Trophoblast cell (in vitro differentiated cells and primary cell): ENCODE data around the gene RCL1.
"Not testable (repeated sequence)": the region's sequence is repeated elsewhere in the genome, so short reads cannot be mapped to it uniquely, and the experiment has no call there.

Experiments
- DNase-seq, 2 donors: peaks; one replicate each; pipeline ENCODE4 v3.0.0-alpha.2; 2016
- H2AFZ ChIP-seq: 2 replicates; pipeline ENCODE4 v1.6.1; 2013; ENCODE audit warnings: low read length, moderate library complexity, mild to moderate bottlenecking; ENCODE audit not compliant: insufficient read depth, poor library complexity
- H2AK5ac ChIP-seq: 2 replicates; pipeline ENCODE4 v1.6.1; 2013; ENCODE audit warnings: mild to moderate bottlenecking, low read length
- H2BK120ac ChIP-seq: 2 replicates; pipeline ENCODE4 v1.6.1; 2013; ENCODE audit warnings: low read length, mild to moderate bottlenecking, moderate library complexity; ENCODE audit not compliant: insufficient read depth, poor library complexity
- H2BK12ac ChIP-seq: 2 replicates; pipeline ENCODE4 v1.6.1; 2013; ENCODE audit warnings: mild to moderate bottlenecking, low read length, moderate library complexity
- H2BK5ac ChIP-seq: 2 replicates; pipeline ENCODE4 v1.6.1; 2013; ENCODE audit warnings: low read length, low read depth, moderate library complexity, mild to moderate bottlenecking; ENCODE audit not compliant: poor library complexity
- H3K14ac ChIP-seq: 2 replicates; pipeline ENCODE4 v1.6.1; 2013; ENCODE audit warnings: mild to moderate bottlenecking, low read length
- H3K18ac ChIP-seq: 2 replicates; pipeline ENCODE4 v1.6.1; 2013; ENCODE audit warnings: mild to moderate bottlenecking, low read length
- H3K23ac ChIP-seq: 2 replicates; pipeline ENCODE4 v1.6.1; 2013; ENCODE audit warnings: low read length
- H3K27ac ChIP-seq: 2 replicates; pipeline ENCODE4 v1.5.1; 2013; ENCODE audit warnings: low read depth, mild to moderate bottlenecking, inconsistent platforms, low read length, moderate library complexity
- H3K27me3 ChIP-seq: 2 replicates; pipeline ENCODE4 v1.6.1; 2013; ENCODE audit warnings: inconsistent platforms, mild to moderate bottlenecking, low read length, moderate library complexity; ENCODE audit not compliant: insufficient read depth
- H3K36me3 ChIP-seq, 2 experiments: 1 replicate in 1 of 2; 2 replicates in 1 of 2; pipeline ENCODE4 v1.6.1; 2013; ENCODE audit warnings: low read length in 2 of 2, mild to moderate bottlenecking in 2 of 2, moderate library complexity in 1 of 2; ENCODE audit not compliant: insufficient read depth in 2 of 2, control insufficient read depth in 1 of 2
- H3K4ac ChIP-seq: 2 replicates; pipeline ENCODE4 v1.6.1; 2013; ENCODE audit warnings: low read depth, mild to moderate bottlenecking, low read length, moderate library complexity
- H3K4me1 ChIP-seq, 2 experiments: 1 replicate in 1 of 2; 2 replicates in 1 of 2; pipeline ENCODE4 v1.6.1; 2013; ENCODE audit warnings: low read length in 2 of 2, mild to moderate bottlenecking in 2 of 2, moderate library complexity in 1 of 2; ENCODE audit not compliant: insufficient read depth in 2 of 2, control insufficient read depth in 1 of 2
- H3K4me2 ChIP-seq: 2 replicates; pipeline ENCODE4 v1.6.1; 2013; ENCODE audit warnings: inconsistent platforms, mild to moderate bottlenecking, low read length, moderate library complexity
- H3K4me3 ChIP-seq: 2 replicates; pipeline ENCODE4 v1.5.1; 2013; ENCODE audit warnings: mild to moderate bottlenecking, low read depth, low read length, inconsistent platforms
- H3K79me1 ChIP-seq: one replicate; pipeline ENCODE4 v1.6.1; 2013; ENCODE audit warnings: low read length
- H3K79me2 ChIP-seq: 2 replicates; pipeline ENCODE4 v1.6.1; 2013; ENCODE audit warnings: low read length, mild to moderate bottlenecking; ENCODE audit not compliant: control insufficient read depth, insufficient read depth, poor library complexity
- H3K9ac ChIP-seq: 2 replicates; pipeline ENCODE4 v1.6.1; 2013; ENCODE audit warnings: mild to moderate bottlenecking, low read length
- H3K9me3 ChIP-seq: 2 replicates; pipeline ENCODE4 v1.6.1; 2013; ENCODE audit warnings: low read depth, mild to moderate bottlenecking, control low read depth, inconsistent platforms, low read length; ENCODE audit not compliant: insufficient read depth
- H4K12ac ChIP-seq: 2 replicates; pipeline ENCODE4 v1.6.1; 2013; ENCODE audit warnings: low read depth, mild to moderate bottlenecking, low read length, moderate library complexity
- H4K8ac ChIP-seq: 2 replicates; pipeline ENCODE4 v1.6.1; 2013; ENCODE audit warnings: low read depth, mild to moderate bottlenecking, low read length, moderate library complexity
- H4K91ac ChIP-seq: one replicate; pipeline ENCODE4 v1.6.1; 2013; ENCODE audit warnings: low read depth, mild to moderate bottlenecking, low read length, moderate library complexity
- WGBS: extraction: QIAGEN DNeasy Blood & Tissue Kit; methylation state at CpG from one replicate; pipeline ENCODE4 v1.1.7; 2013; ENCODE audit warnings: missing lambda C conversion rate; ENCODE audit not compliant: insufficient read length, insufficient coverage; ENCODE audit errors: extremely low coverage; 5-methylcytosine and 5-hydroxymethylcytosine counted together

RCL1 gene

GRCh38 chr9:4795108-4795507 is 2.4 kb downstream of the RCL1 start:
- not testable (repeated sequence) for H3K23ac ChIP-seq, H2AFZ ChIP-seq, H3K27me3 ChIP-seq, H4K91ac ChIP-seq, H3K79me1 ChIP-seq, H3K4me3 ChIP-seq, H3K27ac ChIP-seq, DNase-seq, H4K12ac ChIP-seq, H3K36me3 ChIP-seq, H3K9me3 ChIP-seq, H4K8ac ChIP-seq, H2BK5ac ChIP-seq, H2AK5ac ChIP-seq, H2BK12ac ChIP-seq, H2BK120ac ChIP-seq, H3K4me1 ChIP-seq, H3K79me2 ChIP-seq, H3K18ac ChIP-seq, H3K9ac ChIP-seq, H3K4me2 ChIP-seq, H3K14ac ChIP-seq
- H3K4ac ChIP-seq = peak overlapping the region; percentile 58
- no CpG with 5 or more reads among the region's 10 CpGs for WGBS

DNA sequence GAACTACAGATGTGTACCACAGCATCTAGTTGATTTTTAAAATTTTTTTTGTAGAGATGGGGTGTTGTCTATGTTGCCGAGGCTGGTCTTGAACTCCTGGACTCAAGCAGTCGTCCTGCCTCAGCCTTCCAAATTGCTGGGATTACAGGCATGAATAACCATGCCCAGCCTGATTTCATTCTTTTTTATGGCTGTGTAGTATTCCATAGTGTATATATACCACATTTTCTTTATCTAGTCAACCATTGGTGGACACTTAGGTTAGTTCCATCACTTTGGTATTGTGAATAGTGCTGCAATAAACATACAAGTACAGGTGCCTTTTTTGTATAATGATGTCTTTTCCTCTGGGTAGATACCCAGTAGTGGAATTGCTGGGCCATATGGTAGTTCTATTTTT is 3.8 kb downstream of the RCL1 start:
- Histone ChIP-seq H3K14ac (no peak overlapping the region), H4K8ac (no peak overlapping the region), H3K18ac (no peak overlapping the region), H3K23ac (no peak overlapping the region), H3K4me2 (no peak overlapping the region), H3K4ac (no peak overlapping the region), H3K79me2 (peaks cover 11% of the 10 kb centered on the region), H2BK5ac (no peak overlapping the region), H2BK12ac (no peak overlapping the region), H2AFZ (no peak overlapping the region), H3K9me3 (no peaks in the 10 kb centered on the region), H3K27ac (no peak overlapping the region), H2BK120ac (no peak overlapping the region), H3K27me3 (no peaks in the 10 kb centered on the region), H4K12ac (no peak overlapping the region), H2AK5ac (no peak overlapping the region), H3K79me1 (peaks cover 6% of the 10 kb centered on the region), H3K9ac (no peak overlapping the region), H3K4me1 (peaks cover 6% of the 10 kb centered on the region in 2 experiments), H4K91ac (no peak overlapping the region), H3K36me3 (no peaks in the 10 kb centered on the region), H3K4me3 (no peak overlapping the region)
- no CpG with 5 or more reads among the region's 2 CpGs for WGBS
- DNase-seq = no peak

GRCh38 chr9:4796988-4797853 is 4.5 kb downstream of the RCL1 start:
- Histone ChIP-seq H3K4ac (no peak overlapping the region), H2AFZ (no peak overlapping the region), H2BK5ac (no peak overlapping the region), H3K4me1 (peaks cover 2 to 4% of the 10 kb centered on the region in 2 experiments), H4K12ac (no peak overlapping the region), H3K79me2 (peaks cover 11% of the 10 kb centered on the region), H3K9ac (no peak overlapping the region), H4K8ac (no peak overlapping the region), H3K79me1 (peaks cover 6% of the 10 kb centered on the region), H3K14ac (no peak overlapping the region), H3K27me3 (no peaks in the 10 kb centered on the region), H3K36me3 (no peaks in the 10 kb centered on the region), H3K23ac (no peak overlapping the region), H2BK120ac (no peak overlapping the region), H2BK12ac (no peak overlapping the region), H3K4me3 (no peak overlapping the region), H4K91ac (no peak overlapping the region), H3K9me3 (no peaks in the 10 kb centered on the region), H3K18ac (no peak overlapping the region), H3K27ac (no peak overlapping the region), H2AK5ac (no peak overlapping the region), H3K4me2 (no peak overlapping the region)
- no CpG with 5 or more reads among the region's 4 CpGs for whole genome bisulfite sequencing
- peak; percentile 17 to 66 for DNase-seq

DNA sequence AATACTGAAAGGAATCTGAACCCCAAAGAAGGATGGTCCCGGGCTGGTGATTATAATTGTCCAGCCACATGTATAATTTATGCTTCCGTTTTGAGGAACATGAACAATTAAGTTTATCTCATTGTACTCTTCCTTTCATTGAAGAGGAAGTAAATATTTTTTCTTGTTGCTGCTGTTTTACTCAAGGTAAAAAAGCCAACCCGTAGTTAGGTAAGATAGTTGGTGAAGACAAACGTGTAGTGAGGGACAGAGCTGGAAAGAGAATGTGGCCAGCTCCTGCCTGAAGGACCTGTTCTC is 5.1 kb downstream of the RCL1 start:
- Histone ChIP-seq H3K9me3 (no peaks in the 10 kb centered on the region), H3K4me3 (no peak overlapping the region), H2AK5ac (no peak overlapping the region), H2AFZ (no peak overlapping the region), H3K36me3 (no peaks in the 10 kb centered on the region), H3K27ac (no peak overlapping the region), H2BK12ac (no peak overlapping the region), H3K79me2 (peaks cover 12% of the 10 kb centered on the region), H2BK120ac (no peak overlapping the region), H4K8ac (no peak overlapping the region), H3K18ac (no peak overlapping the region), H3K9ac (no peak overlapping the region), H3K14ac (no peak overlapping the region), H2BK5ac (no peak overlapping the region), H3K4ac (no peak overlapping the region), H3K4me1 (peaks cover 2 to 4% of the 10 kb centered on the region in 2 experiments), H3K27me3 (no peaks in the 10 kb centered on the region), H3K4me2 (no peak overlapping the region), H3K23ac (no peak overlapping the region), H4K12ac (no peak overlapping the region), H4K91ac (no peak overlapping the region), H3K79me1 (peaks cover 6% of the 10 kb centered on the region)
- WGBS = no CpG with 5 or more reads among the region's 4 CpGs
- peak in 1 of 2 donors; percentile 33 for DNase-seq
